Heart left ventricle (tissue), 13 donors: ENCODE measurements around the gene THOC7.

Experiments
- POLR2A ChIP-seq, 2 donors: fragments of 450-650 bp; IDR thresholded peaks; one replicate each; pipeline ENCODE4 v1.6.1; 2017; ENCODE audit warnings: antibody characterized with exemption in 2 of 2, mild to moderate bottlenecking in 2 of 2, moderate library complexity in 2 of 2
- TF ChIP-seq, protein P1 (sequence below), 12 donors: fragments of 200-600 bp; sonication (generic) in 4 of 12; IDR thresholded peaks; one replicate each; pipeline versions ENCODE4 v1.5.0 to v1.8.0; 2018 to 2022; ENCODE audit warnings: antibody characterized with exemption in 12 of 12, mild to moderate bottlenecking in 5 of 12
- donor health status: ischemic (EF 13 %, LVEDD 7.1; RV severe dilation, severe dysfunction).
- donor health status: DM: no; HTN: yes; CAD: no.
- donor health status: DM: no; HTN: no; CAD: no.
- donor health status: ischemic (EF 25% LVEDD 6.9; RV normal size, moderate dysfunction).
- donor health status: ischemic (EF 25% LVEDD 5.7; RV mildly dilated, moderate dysfunction).
- donor health status: ischemic (EF 35%, LVEDD 5.7; RV mildly dilated, moderate dysfunction).
- donor health status: nonischemic (EF 11% LVEDD 7.7; RV severe dilation, severe dysfunction).
- donor health status: DM: yes; HTN: yes; CAD: no.
- donor health status: PGD.
- donor health status: ischemic (EF 29% LVEDD 5.4; RV normal size, mild dysfunction).
- donor health status: nonischemic (EF 23%, LVEDD 6.1; RV moderate dilation, normal function).

GRCh38 chr3:63798544-63798943 lies 65.1 kb downstream of the THOC7 start:
- TF ChIP-seq, protein P1, sequence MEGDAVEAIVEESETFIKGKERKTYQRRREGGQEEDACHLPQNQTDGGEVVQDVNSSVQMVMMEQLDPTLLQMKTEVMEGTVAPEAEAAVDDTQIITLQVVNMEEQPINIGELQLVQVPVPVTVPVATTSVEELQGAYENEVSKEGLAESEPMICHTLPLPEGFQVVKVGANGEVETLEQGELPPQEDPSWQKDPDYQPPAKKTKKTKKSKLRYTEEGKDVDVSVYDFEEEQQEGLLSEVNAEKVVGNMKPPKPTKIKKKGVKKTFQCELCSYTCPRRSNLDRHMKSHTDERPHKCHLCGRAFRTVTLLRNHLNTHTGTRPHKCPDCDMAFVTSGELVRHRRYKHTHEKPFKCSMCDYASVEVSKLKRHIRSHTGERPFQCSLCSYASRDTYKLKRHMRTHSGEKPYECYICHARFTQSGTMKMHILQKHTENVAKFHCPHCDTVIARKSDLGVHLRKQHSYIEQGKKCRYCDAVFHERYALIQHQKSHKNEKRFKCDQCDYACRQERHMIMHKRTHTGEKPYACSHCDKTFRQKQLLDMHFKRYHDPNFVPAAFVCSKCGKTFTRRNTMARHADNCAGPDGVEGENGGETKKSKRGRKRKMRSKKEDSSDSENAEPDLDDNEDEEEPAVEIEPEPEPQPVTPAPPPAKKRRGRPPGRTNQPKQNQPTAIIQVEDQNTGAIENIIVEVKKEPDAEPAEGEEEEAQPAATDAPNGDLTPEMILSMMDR (IDR thresholded peaks at IDR 0.05): no peak
- TF ChIP-seq POLR2A (IDR thresholded peaks at IDR 0.05): no peak
